Measurements from ENCODE around the gene ADH6. TPM values are rescaled to one million over a fixed set of nuclear protein-coding genes. Genes with fewer than 3 reads are reported as not detected.
A peak's percentile ranks its signal among the peaks of the same experiment; 100 is the strongest.

ADH6 gene
- total and polyA plus RNA-seq, 2 of the 13 experiments (the other 11 are each of a cell fraction or from before 2014, with no cell fraction given), result 39.8 to 73.9 TPM

- peak; percentile 36; the same call in 1 of the 2 replicates for TF ChIP-seq ARID5B (CRISPR knock-in tag; IDR thresholded peaks at IDR 0.05)
- TF ChIP-seq NCOR1 (IDR thresholded peaks at IDR 0.05; ENCODE audit: borderline replicate concordance, low read length), result peak; percentile 52; the same call in 1 of the 2 replicates
- no peak for TF ChIP-seq NR2F6 (IDR thresholded peaks at IDR 0.05)
- TF ChIP-seq NR2F6 (CRISPR knock-in tag; IDR thresholded peaks at IDR 0.05), result 0 out of 2 replicates have a peak, but pooled peaks have one; percentile 24
- peak; percentile 69 for TF ChIP-seq PPARG (CRISPR knock-in tag; conservative IDR thresholded peaks at IDR 0.05)
- peak; percentile 39 for TF ChIP-seq SMC3 (IDR thresholded peaks at IDR 0.05; ENCODE audit: low read length)
- peak; percentile 91 for TF ChIP-seq CEBPB (IDR thresholded peaks at IDR 0.05; ENCODE audit: borderline replicate concordance, low read depth, low read length)
- TF ChIP-seq HNF4A (CRISPR knock-in tag; IDR thresholded peaks at IDR 0.05), result peak; percentile 72
- TF ChIP-seq KLF12 (CRISPR knock-in tag; IDR thresholded peaks at IDR 0.05; ENCODE audit: borderline replicate concordance), result no peak
- 0 out of 2 replicates have a peak, but pooled peaks have one; percentile 19 for TF ChIP-seq GATAD2A (CRISPR knock-in tag; IDR thresholded peaks at IDR 0.05)
- TF ChIP-seq KAT8 (CRISPR knock-in tag; IDR thresholded peaks at IDR 0.05), result no peak
- TF ChIP-seq CHD4 (IDR thresholded peaks at IDR 0.05; ENCODE audit: borderline replicate concordance, low read length), result peak; percentile 74; the same call in 1 of the 2 replicates
- TF ChIP-seq ZBTB20 (CRISPR knock-in tag; IDR thresholded peaks at IDR 0.05; ENCODE audit: borderline replicate concordance, low read depth), result peak; percentile 54; the same call in 1 of the 2 replicates
- TF ChIP-seq EP300 (IDR thresholded peaks at IDR 0.05; ENCODE audit: low read depth in 2 of 2, low read length in 2 of 2), result peak in 1 of 2 experiments; percentile 50; a peak in 1 of 4 replicates
- TF ChIP-seq EP300 (CRISPR knock-in tag; IDR thresholded peaks at IDR 0.05; ENCODE audit: borderline replicate concordance), result no peak
- no peak for TF ChIP-seq ZNF761 (CRISPR knock-in tag; conservative IDR thresholded peaks at IDR 0.05)
- no peak for TF ChIP-seq KLF15 (CRISPR knock-in tag; IDR thresholded peaks at IDR 0.05; ENCODE audit: borderline replicate concordance)
- no peak for TF ChIP-seq XRCC5 (optimal IDR thresholded peaks at IDR 0.05; ENCODE audit: low read length)
- TF ChIP-seq CREB1 (IDR thresholded peaks at IDR 0.05), result no peak
- TF ChIP-seq CREB1 (CRISPR knock-in tag; IDR thresholded peaks at IDR 0.05), result peak; percentile 7; the same call in 1 of the 2 replicates
- TF ChIP-seq ELF3 (CRISPR knock-in tag; IDR thresholded peaks at IDR 0.05), result no peak
- no peak for TF ChIP-seq AFF4 (CRISPR knock-in tag; IDR thresholded peaks at IDR 0.05)
- TF ChIP-seq BCL6 (CRISPR knock-in tag; IDR thresholded peaks at IDR 0.05), result peak; percentile 62
- peak; percentile 29 for TF ChIP-seq ASH2L (IDR thresholded peaks at IDR 0.05; ENCODE audit: insufficient read length, low read depth, low read length)
- no peak for TF ChIP-seq SYNCRIP (IDR thresholded peaks at IDR 0.05; ENCODE audit: insufficient read depth, low read depth, low read length)
Measured at GRCh38 chr4:99205153-99205979, 13.7 kb downstream of the ADH6 start (continued).

Data from HepG2 (cell line).